SU-DHL-6 (cell line): ENCODE data around the gene WDR38.

Source experiments
- EZH2phosphoT487 ChIP-seq: fragments of 200-600 bp; sonication (generic), shearing (Covaris generic); conservative IDR thresholded peaks from 2 replicates; pipeline ENCODE4 v1.6.1; 2018; ENCODE audit warnings: mild to moderate bottlenecking, antibody characterized with exemption, low read length, moderate library complexity, mixed read lengths
- TF ChIP-seq, protein P1 (sequence below): fragments of 200-600 bp; sonication (generic); IDR thresholded peaks from one replicate; pipeline ENCODE4 v1.5.1; 2017; ENCODE audit warnings: antibody characterized with exemption, mild to moderate bottlenecking, low read length, moderate library complexity; ENCODE audit not compliant: insufficient read depth, poor library complexity, severe bottlenecking

DNA sequence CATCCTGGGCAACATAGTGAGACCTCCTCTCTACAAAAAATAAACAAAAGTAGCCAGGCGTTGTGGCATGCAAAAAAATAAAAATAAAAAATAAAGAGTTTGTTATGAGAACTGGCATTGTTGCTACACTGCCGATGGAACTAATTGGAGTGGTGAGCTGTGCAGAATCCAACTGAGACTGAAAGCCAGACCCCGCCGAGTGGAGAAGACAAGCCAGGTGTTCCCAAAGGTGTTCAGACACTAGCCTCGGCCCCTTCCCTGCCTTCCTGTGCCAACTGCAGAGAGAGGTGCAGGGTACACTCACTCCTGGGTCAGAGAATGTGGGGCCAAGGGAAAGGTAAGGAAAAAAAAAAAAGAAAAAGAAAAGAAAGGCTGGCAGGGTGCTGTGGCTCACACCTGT lies 37.7 kb upstream of the WDR38 start:
- TF ChIP-seq, protein P1, sequence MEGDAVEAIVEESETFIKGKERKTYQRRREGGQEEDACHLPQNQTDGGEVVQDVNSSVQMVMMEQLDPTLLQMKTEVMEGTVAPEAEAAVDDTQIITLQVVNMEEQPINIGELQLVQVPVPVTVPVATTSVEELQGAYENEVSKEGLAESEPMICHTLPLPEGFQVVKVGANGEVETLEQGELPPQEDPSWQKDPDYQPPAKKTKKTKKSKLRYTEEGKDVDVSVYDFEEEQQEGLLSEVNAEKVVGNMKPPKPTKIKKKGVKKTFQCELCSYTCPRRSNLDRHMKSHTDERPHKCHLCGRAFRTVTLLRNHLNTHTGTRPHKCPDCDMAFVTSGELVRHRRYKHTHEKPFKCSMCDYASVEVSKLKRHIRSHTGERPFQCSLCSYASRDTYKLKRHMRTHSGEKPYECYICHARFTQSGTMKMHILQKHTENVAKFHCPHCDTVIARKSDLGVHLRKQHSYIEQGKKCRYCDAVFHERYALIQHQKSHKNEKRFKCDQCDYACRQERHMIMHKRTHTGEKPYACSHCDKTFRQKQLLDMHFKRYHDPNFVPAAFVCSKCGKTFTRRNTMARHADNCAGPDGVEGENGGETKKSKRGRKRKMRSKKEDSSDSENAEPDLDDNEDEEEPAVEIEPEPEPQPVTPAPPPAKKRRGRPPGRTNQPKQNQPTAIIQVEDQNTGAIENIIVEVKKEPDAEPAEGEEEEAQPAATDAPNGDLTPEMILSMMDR: no peak
- TF ChIP-seq EZH2phosphoT487: no peak
